Right lobe of liver (tissue), 6 donors: ENCODE data around the gene CCT5. TPM values are rescaled to one million over a fixed set of nuclear protein-coding genes. Genes with fewer than 3 reads are reported as not detected.
A peak's percentile ranks its signal among the peaks of the same experiment; 100 is the strongest.
"Not testable (repeated sequence)": the region's sequence is repeated elsewhere in the genome, so short reads cannot be mapped to it uniquely, and the experiment has no call there.

Source experiments
- ATAC-seq, 4 donors: fragments of 200-7000 bp; cut with Tn5 transposase; one replicate each; pipeline ENCODE4 v1.9.1; 2020; ENCODE audit warnings: mild to moderate bottlenecking in 4 of 4, moderate library complexity in 4 of 4
- DNase-seq, 3 donors: peaks; one replicate each; pipeline ENCODE4 v3.0.0-alpha.2; 2020
- H3K27ac ChIP-seq, 3 donors: fragments of 200-600 bp; one replicate each; pipeline ENCODE4 v1.8.0; 2022
- H3K27me3 ChIP-seq, 2 donors: fragments of 200-600 bp; one replicate each; pipeline ENCODE4 v1.8.0; 2022
- H3K36me3 ChIP-seq, 4 donors: fragments of 200-600 bp; sonication (generic) in 1 of 4; one replicate each; pipeline versions ENCODE4 v1.5.1 to v1.8.0; 2017 to 2022; ENCODE audit warnings: control low read depth in 1 of 4
- H3K4me1 ChIP-seq, 4 donors: fragments of 200-600 bp; sonication (generic) in 1 of 4; one replicate each; pipeline versions ENCODE4 v1.5.1 to v1.8.0; 2017 to 2022; ENCODE audit warnings: control low read depth in 1 of 4
- H3K4me3 ChIP-seq, 3 donors: fragments of 200-600 bp; one replicate each; pipeline ENCODE4 v1.8.0; 2022
- H3K9me3 ChIP-seq, 4 donors: fragments of 200-600 bp; sonication (generic) in 1 of 4; one replicate each; pipeline versions ENCODE4 v1.5.1 to v1.8.0; 2017 to 2022; ENCODE audit warnings: control low read depth in 1 of 4
- CTCF ChIP-seq, 4 donors: fragments of 200-600 bp in 3 of 4; fragments of 450-650 bp in 1 of 4; IDR thresholded peaks; one replicate each; pipeline versions ENCODE4 v1.5.1 to v1.8.0; 2016 to 2022; ENCODE audit warnings: antibody characterized with exemption in 4 of 4, mild to moderate bottlenecking in 2 of 4
- POLR2A ChIP-seq: fragments of 450-650 bp; IDR thresholded peaks from one replicate; pipeline ENCODE4 v1.6.1; 2017; ENCODE audit warnings: antibody characterized with exemption, mild to moderate bottlenecking
- WGBS: methylation state at CpG from one replicate; pipeline ENCODE4 v1.1.6; 2018; ENCODE audit warnings: low coverage, low lambda C conversion rate; ENCODE audit not compliant: insufficient coverage; ENCODE audit errors: missing lambda C conversion rate; 5-methylcytosine and 5-hydroxymethylcytosine counted together
- intact Hi-C, 2 donors: fragments of 100-400 bp; cut with DNase I; formaldehyde crosslinking; loops; one replicate each; pipeline versions ENCODE4 v1.11.2 to v1.14.1; 2022
- small RNA-seq, 2 experiments: library from RNA; depleted of rRNA; stranded (forward); fragments of <200 nt; gene quantifications; one replicate each; pipeline ENCODE3, GENCODE V24; 2016
- total RNA-seq, 6 experiments: library from RNA; depleted of rRNA in 2 of 6; stranded (reverse); fragments of >200 nt in 2 of 6; fragmentation: NEBNext Ultra II Directional in 3 of 6; extraction: Animal tissue kit (Norgen Biotek cat#: 25700) in 3 of 6; gene quantifications; one replicate each; pipeline versions ENCODE4 v1.1.0 to v1.2.4, GENCODE V29; 2016 to 2023
- donor health status: DM: no; HTN: yes; CAD: no.
- donor health status: DM: no; HTN: no; CAD: no.
- donor health status: DM: no; HTN: no; CAD: no.
- donor health status: DM: no; HTN: yes; CAD: no.
- donor health status: DM: no; HTN: yes; CAD: no.

CCT5 gene
- total RNA-seq, 6 experiments from 2014 or later, result 39.7 to 124 (median 74.8) TPM

- 21% methylated on average over 7 of the region's 8 CpGs for WGBS
- H3K27me3 ChIP-seq, result no peaks in the 10 kb centered on the region
- peaks cover 0 to 26% (median 12%) of the 10 kb centered on the region in 4 donors for H3K4me1 ChIP-seq
- intact Hi-C loops, result no loop called here
- peak in 1 of 3 donors; percentile 52 for DNase-seq
- H3K4me3 ChIP-seq, result no peak overlapping the region
- peak; percentile 28 to 60 (median 46) for ATAC-seq
- no peaks in the 10 kb centered on the region for H3K36me3 ChIP-seq
- peak overlapping the region in 2 of 3 donors; percentile 37 to 62 for H3K27ac ChIP-seq
- no peaks in the 10 kb centered on the region for H3K9me3 ChIP-seq
- no peak for TF ChIP-seq CTCF (IDR thresholded peaks at IDR 0.05)
- no peak for TF ChIP-seq POLR2A
Measured at GRCh38 chr5:10310066-10310779, 60.1 kb downstream of the CCT5 start.

GRCh38 chr5:10310835-10311570, 60.9 kb downstream of the CCT5 start:
- intact Hi-C loops, H3K36me3 ChIP-seq, H3K4me3 ChIP-seq, H3K27me3 ChIP-seq, ATAC-seq, DNase-seq, H3K9me3 ChIP-seq: not testable (repeated sequence)
- Histone ChIP-seq H3K27ac (peak overlapping the region in 1 of 3 donors; percentile 62), H3K4me1 (peaks cover 0 to 19% (median 10%) of the 10 kb centered on the region in 4 donors)
- WGBS, result 75% methylated on average over 6 of the region's 8 CpGs

GRCh38 chr5:10311595-10312425, 61.7 kb downstream of the CCT5 start:
- no peaks in the 10 kb centered on the region for H3K27me3 ChIP-seq
- TF ChIP-seq CTCF (IDR thresholded peaks at IDR 0.05) (no peak), POLR2A (no peak)
- H3K4me3 ChIP-seq, result no peak overlapping the region
- 70% methylated on average over 7 of the region's 10 CpGs for WGBS
- peaks cover 0 to 19% (median 5%) of the 10 kb centered on the region in 4 donors for H3K4me1 ChIP-seq
- H3K9me3 ChIP-seq, result no peaks in the 10 kb centered on the region
- no peak overlapping the region for H3K27ac ChIP-seq
- H3K36me3 ChIP-seq, result no peaks in the 10 kb centered on the region
- intact Hi-C loops, result no loop called here
- DNase-seq (no peak), ATAC-seq (no peak)

- Histone ChIP-seq H3K27ac (no peak overlapping the region), H3K9me3 (no peaks in the 10 kb centered on the region), H3K4me1 (peaks cover 0 to 11% (median 2%) of the 10 kb centered on the region in 4 donors), H3K4me3 (no peak overlapping the region), H3K36me3 (no peaks in the 10 kb centered on the region), H3K27me3 (no peaks in the 10 kb centered on the region)
- ATAC-seq (no peak), DNase-seq (no peak)
- intact Hi-C loops, result no loop called here
- TF ChIP-seq CTCF (IDR thresholded peaks at IDR 0.05), result no peak
- 81% methylated on average over 4 of the region's 5 CpGs for WGBS
Measured at GRCh38 chr5:10315201-10315600, 65.1 kb downstream of the CCT5 start.

Small RNA genes within 50 kb of the gene (small RNA-seq; reads per million reads assigned to genes)
- 0 reads per million in 2 experiments for gene RF00019

Other genes with a start within 250 kb of the CCT5 start
- gene ATPSCKMT, start 392 bp upstream of the CCT5 start, total RNA-seq, result 10 to 100 TPM in 5 of 6 experiments, 1 to 10 TPM in 1; 7.5 to 16.0 (median 14.1) TPM
- gene CMBL, start 57.6 kb downstream of the CCT5 start, total RNA-seq, result 100 to 1,000 TPM in 3 of 6 experiments, 10 to 100 TPM in 3; 29.4 to 206 (median 97.7) TPM
- 100 to 1,000 TPM in 1 of 6 experiments, 10 to 100 TPM in 5; 44.9 to 106 (median 68.6) TPM for gene MARCHF6, start 103.4 kb downstream of the CCT5 start, total RNA-seq
- gene ROPN1L, start 191.6 kb downstream of the CCT5 start, total RNA-seq, result under 1 TPM in 4 of 6 experiments, not detected in 2; 0.24 to 0.83 (median 0.40) TPM